Stimulated activated CD4-positive, alpha-beta T cell treated with anti-CD3 and anti-CD28 coated beads, Interleukin-1b, Interleukin-23, amount 100 ng/mL, for 4 hours (primary cell): ENCODE results near the gene RCC2.

Experiments used
- DNase-seq, 2 donors: peaks; one replicate each; pipeline ENCODE4 v3.0.0-alpha.2; 2020; ENCODE audit warnings: low read depth in 2 of 2

Gene RCC2

GRCh38 chr1:17442841-17443240 is 3.4 kb upstream of the RCC2 start:
- DNase-seq, result no peak

GRCh38 chr1:17441993-17442357 is 2.5 kb upstream of the RCC2 start:
- DNase-seq, result no peak

GRCh38 chr1:17441265-17441992 is 2.0 kb upstream of the RCC2 start:
- DNase-seq, result no peak

- no peak for DNase-seq
Measured at GRCh38 chr1:17440827-17441168, 1.3 kb upstream of the RCC2 start.

- no peak for DNase-seq
Measured at GRCh38 chr1:17440074-17440826, 773 bp upstream of the RCC2 start.

- DNase-seq, result peak; percentile 50 to 75
Measured at GRCh38 chr1:17438318-17439249, 893 bp downstream of the RCC2 start.

GRCh38 chr1:17437580-17438317 is 1.7 kb downstream of the RCC2 start:
- peak; percentile 44 to 67 for DNase-seq

- no peak for DNase-seq
Measured at GRCh38 chr1:17437260-17437579, 2.3 kb downstream of the RCC2 start.

GRCh38 chr1:17436380-17437174 is 2.9 kb downstream of the RCC2 start:
- DNase-seq, result no peak

- no peak for DNase-seq
Measured at GRCh38 chr1:17434601-17435000, 4.9 kb downstream of the RCC2 start.

- DNase-seq, result no peak
Measured at GRCh38 chr1:17434016-17434415, 5.5 kb downstream of the RCC2 start.

- DNase-seq, result no peak
Measured at GRCh38 chr1:17433261-17433660, 6.2 kb downstream of the RCC2 start.

GRCh38 chr1:17432412-17432811 is 7.1 kb downstream of the RCC2 start:
- DNase-seq, result no peak

GRCh38 chr1:17429183-17429582 is 10.3 kb downstream of the RCC2 start:
- DNase-seq, result no peak

- DNase-seq, result no peak
Measured at GRCh38 chr1:17427696-17428660, 11.5 kb downstream of the RCC2 start.

GRCh38 chr1:17425806-17426600 is 13.5 kb downstream of the RCC2 start:
- DNase-seq, result no peak

- DNase-seq, result no peak
Measured at GRCh38 chr1:17423781-17424245, 15.7 kb downstream of the RCC2 start.

GRCh38 chr1:17422461-17422860 is 17.0 kb downstream of the RCC2 start:
- no peak for DNase-seq

- no peak for DNase-seq
Measured at GRCh38 chr1:17420391-17420918, 19.0 kb downstream of the RCC2 start.
